ENCODE measurements around the gene EEA1. TPM values are rescaled to one million over a fixed set of nuclear protein-coding genes. Genes with fewer than 3 reads are reported as not detected.

The EEA1 gene
- total RNA-seq, 2 experiments from 2014 or later: 10.5 to 11.1 TPM

DNA sequence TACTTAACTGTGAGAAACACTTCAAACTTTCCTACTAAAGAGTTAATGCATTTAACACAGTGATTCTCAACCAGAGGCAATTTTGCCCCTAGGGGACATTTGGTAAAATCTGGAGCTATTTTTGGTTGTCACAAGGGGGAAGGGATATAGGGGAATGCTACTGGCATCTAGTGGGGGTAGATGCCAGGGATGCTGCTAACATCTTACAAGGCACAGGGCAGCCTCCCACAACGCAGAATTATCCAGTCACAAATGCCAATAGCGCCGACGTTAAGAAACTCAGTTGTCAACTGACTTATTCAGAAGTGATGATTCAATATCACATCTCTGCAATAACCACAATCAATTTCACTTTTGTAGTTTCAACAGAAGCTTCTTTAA is 2.0 kb downstream of the EEA1 start:
- Mint-ChIP-seq H3K36me3 (ENCODE audit: low read depth) (peaks cover 23% of the 10 kb centered on the region), H3K9me3 (no peaks in the 10 kb centered on the region), H3K4me3 (peak overlapping the region; percentile 91), H3K4me1 (ENCODE audit: low read depth) (peaks cover 54% of the 10 kb centered on the region), H3K27ac (peak overlapping the region; percentile 94), H3K27me3 (no peaks in the 10 kb centered on the region)
- ATAC-seq (ENCODE audit: poor library complexity) (peak; percentile 24), DNase-seq (peak in 9 of 14 experiments; percentile 9 to 71 (median 25))
- CTCF ChIA-PET: interaction anchor here (0.5 to 2.0 kb wide), 8 partner anchors 17 to 488 kb away, joined by 3 to 9 read pairs (median 4); no protein-coding TSS in a partner anchor
- no peaks in the 10 kb centered on the region for H3K9me3 ChIP-seq (ENCODE audit: control insufficient read depth in 1 of 2, insufficient read depth in 1 of 2, low read length in 2 of 2)
- POLR2A ChIA-PET: interaction anchor here (0.7 to 5.2 kb wide), 10 partner anchors 20 to 515 kb away, joined by 3 to 84 read pairs (median 4); partner anchors contain the start of genes NUDT4 and UBE2N
- no peak overlapping the region for H3K4me3 ChIP-seq (ENCODE audit: low read length)
- intact Hi-C loops (cut with DNase I, micrococcal nuclease): loop anchor here (2.0 to 10.0 kb wide), 8 partner anchors 18 to 515 kb away; partner anchors contain the start of genes NUDT4 (in 1 of the 2) and UBE2N (in 1 of the 2)
- peak overlapping the region in 1 of 2 donors; percentile 22 for H3K27ac ChIP-seq (ENCODE audit: low read depth in 1 of 2, low read length in 2 of 2)
- peaks cover 23% of the 10 kb centered on the region for H3K4me1 ChIP-seq (ENCODE audit: insufficient read depth, low read length)
- no peak for TF ChIP-seq CTCF (IDR thresholded peaks at IDR 0.05)
- H3K36me3 ChIP-seq (ENCODE audit: insufficient read depth, low read length): no peaks in the 10 kb centered on the region
- no peaks in the 10 kb centered on the region for H3K27me3 ChIP-seq (ENCODE audit: control insufficient read depth in 1 of 2, insufficient read depth in 2 of 2, low read length in 2 of 2)

- ChIA-PET CTCF (interaction anchor here (0.5 to 2.0 kb wide), 8 partner anchors 16 to 489 kb away, joined by 3 to 9 read pairs (median 4); no protein-coding TSS in a partner anchor), POLR2A (interaction anchor here (0.7 to 5.2 kb wide), 8 partner anchors 20 to 452 kb away, joined by 3 to 84 read pairs (median 4); partner anchors contain the start of gene NUDT4)
- H3K4me3 Mint-ChIP-seq: peak overlapping the region; percentile 91
- H3K27ac Mint-ChIP-seq: peak overlapping the region; percentile 94
- H3K36me3 ChIP-seq (ENCODE audit: insufficient read depth, low read length): no peaks in the 10 kb centered on the region
- no peak for TF ChIP-seq CTCF (IDR thresholded peaks at IDR 0.05)
- H3K4me3 ChIP-seq (ENCODE audit: low read length): no peak overlapping the region
- DNase-seq (no peak), ATAC-seq (ENCODE audit: poor library complexity) (no peak)
- peaks cover 23% of the 10 kb centered on the region for H3K4me1 ChIP-seq (ENCODE audit: insufficient read depth, low read length)
- H3K27me3 Mint-ChIP-seq: no peaks in the 10 kb centered on the region
- H3K36me3 Mint-ChIP-seq (ENCODE audit: low read depth): peaks cover 26% of the 10 kb centered on the region
- intact Hi-C loops (cut with DNase I, micrococcal nuclease): loop anchor here (2.0 to 10.0 kb wide), 8 partner anchors 18 to 516 kb away; partner anchors contain the start of genes NUDT4 (in 1 of the 2) and UBE2N (in 1 of the 2)
- peaks cover 57% of the 10 kb centered on the region for H3K4me1 Mint-ChIP-seq (ENCODE audit: low read depth)
- no peaks in the 10 kb centered on the region for H3K27me3 ChIP-seq (ENCODE audit: control insufficient read depth in 1 of 2, insufficient read depth in 2 of 2, low read length in 2 of 2)
- H3K9me3 ChIP-seq (ENCODE audit: control insufficient read depth in 1 of 2, insufficient read depth in 1 of 2, low read length in 2 of 2): no peaks in the 10 kb centered on the region
- no peaks in the 10 kb centered on the region for H3K9me3 Mint-ChIP-seq
- no peak overlapping the region for H3K27ac ChIP-seq (ENCODE audit: low read depth in 1 of 2, low read length in 2 of 2)
Measured at GRCh38 chr12:92926549-92926948, 2.5 kb downstream of the EEA1 start.

GRCh38 chr12:92921877-92922276 is 7.2 kb downstream of the EEA1 start:
- peaks cover 5% of the 10 kb centered on the region for H3K4me1 ChIP-seq (ENCODE audit: insufficient read depth, low read length)
- H3K27me3 ChIP-seq (ENCODE audit: control insufficient read depth in 1 of 2, insufficient read depth in 2 of 2, low read length in 2 of 2): no peaks in the 10 kb centered on the region
- intact Hi-C loops (cut with DNase I, micrococcal nuclease): loop anchor here in 1 of 2 experiments (10.0 kb wide), 1 partner anchor 493 kb away; no protein-coding TSS in a partner anchor
- peaks cover 33% of the 10 kb centered on the region for H3K4me1 Mint-ChIP-seq (ENCODE audit: low read depth)
- ATAC-seq (ENCODE audit: poor library complexity) (no peak), DNase-seq (no peak)
- H3K27ac ChIP-seq (ENCODE audit: low read depth in 1 of 2, low read length in 2 of 2): no peak overlapping the region
- ChIA-PET CTCF (no interaction called here), POLR2A (no interaction called here)
- H3K9me3 ChIP-seq (ENCODE audit: control insufficient read depth in 1 of 2, insufficient read depth in 1 of 2, low read length in 2 of 2): no peaks in the 10 kb centered on the region
- no peak for TF ChIP-seq CTCF (IDR thresholded peaks at IDR 0.05)
- no peak overlapping the region for H3K4me3 Mint-ChIP-seq
- no peak overlapping the region for H3K4me3 ChIP-seq (ENCODE audit: low read length)
- no peaks in the 10 kb centered on the region for H3K36me3 ChIP-seq (ENCODE audit: insufficient read depth, low read length)
- no peaks in the 10 kb centered on the region for H3K27me3 Mint-ChIP-seq
- H3K9me3 Mint-ChIP-seq: no peaks in the 10 kb centered on the region
- H3K27ac Mint-ChIP-seq: no peak overlapping the region
- H3K36me3 Mint-ChIP-seq (ENCODE audit: low read depth): peaks cover 19% of the 10 kb centered on the region
